Body of pancreas (tissue), 4 donors: ENCODE data around the gene SLC13A3.

Experiments used
- POLR2A ChIP-seq, 3 donors: fragments of 450-650 bp; IDR thresholded peaks; one replicate each; pipeline ENCODE4 v1.6.1; 2016; ENCODE audit warnings: antibody characterized with exemption in 3 of 3, mild to moderate bottlenecking in 2 of 3
- TF ChIP-seq, protein P1 (sequence below), 7 experiments: fragments of 450-650 bp in 4 of 7; fragments of 200-600 bp in 3 of 7; sonication (generic) in 3 of 7; IDR thresholded peaks; one replicate each; pipeline ENCODE4 v1.5.1; 2016 to 2019; ENCODE audit warnings: antibody characterized with exemption in 7 of 7

DNA sequence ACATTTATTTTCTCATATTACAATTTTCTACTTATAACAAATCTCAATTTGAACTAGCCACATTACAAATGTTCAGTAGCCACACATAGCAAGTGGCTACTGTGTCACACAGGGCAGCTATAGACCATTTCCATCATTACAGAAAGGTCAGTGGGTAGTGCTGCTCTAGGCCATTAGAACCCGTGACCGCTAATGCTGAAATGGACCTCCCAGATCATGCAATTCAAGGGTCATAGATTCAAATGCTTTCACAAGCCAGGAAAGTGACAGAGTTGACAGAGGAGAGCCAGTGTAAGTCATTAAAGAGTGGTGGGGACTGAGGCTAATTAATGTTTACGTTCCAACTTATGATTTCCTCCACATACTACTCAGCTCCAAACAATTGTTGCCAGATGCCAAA is 97.3 kb downstream of the SLC13A3 start:
- TF ChIP-seq, protein P1, sequence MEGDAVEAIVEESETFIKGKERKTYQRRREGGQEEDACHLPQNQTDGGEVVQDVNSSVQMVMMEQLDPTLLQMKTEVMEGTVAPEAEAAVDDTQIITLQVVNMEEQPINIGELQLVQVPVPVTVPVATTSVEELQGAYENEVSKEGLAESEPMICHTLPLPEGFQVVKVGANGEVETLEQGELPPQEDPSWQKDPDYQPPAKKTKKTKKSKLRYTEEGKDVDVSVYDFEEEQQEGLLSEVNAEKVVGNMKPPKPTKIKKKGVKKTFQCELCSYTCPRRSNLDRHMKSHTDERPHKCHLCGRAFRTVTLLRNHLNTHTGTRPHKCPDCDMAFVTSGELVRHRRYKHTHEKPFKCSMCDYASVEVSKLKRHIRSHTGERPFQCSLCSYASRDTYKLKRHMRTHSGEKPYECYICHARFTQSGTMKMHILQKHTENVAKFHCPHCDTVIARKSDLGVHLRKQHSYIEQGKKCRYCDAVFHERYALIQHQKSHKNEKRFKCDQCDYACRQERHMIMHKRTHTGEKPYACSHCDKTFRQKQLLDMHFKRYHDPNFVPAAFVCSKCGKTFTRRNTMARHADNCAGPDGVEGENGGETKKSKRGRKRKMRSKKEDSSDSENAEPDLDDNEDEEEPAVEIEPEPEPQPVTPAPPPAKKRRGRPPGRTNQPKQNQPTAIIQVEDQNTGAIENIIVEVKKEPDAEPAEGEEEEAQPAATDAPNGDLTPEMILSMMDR (IDR thresholded peaks at IDR 0.05): no peak
- no peak for TF ChIP-seq POLR2A (IDR thresholded peaks at IDR 0.05)
